Activated CD4-positive, alpha-beta T cell treated with anti-CD3 and anti-CD28 coated beads for 24 hours (primary cell): Measurements from ENCODE around the gene GLDC.
A peak's percentile ranks its signal among the peaks of the same experiment; 100 is the strongest.
"Not testable (repeated sequence)": the region's sequence is repeated elsewhere in the genome, so short reads cannot be mapped to it uniquely, and the experiment has no call there.

ENCODE experiments used
- DNase-seq, 2 donors: peaks; one replicate each; pipeline ENCODE4 v3.0.0-alpha.2; 2020; ENCODE audit warnings: low read depth in 2 of 2

The GLDC gene

DNA sequence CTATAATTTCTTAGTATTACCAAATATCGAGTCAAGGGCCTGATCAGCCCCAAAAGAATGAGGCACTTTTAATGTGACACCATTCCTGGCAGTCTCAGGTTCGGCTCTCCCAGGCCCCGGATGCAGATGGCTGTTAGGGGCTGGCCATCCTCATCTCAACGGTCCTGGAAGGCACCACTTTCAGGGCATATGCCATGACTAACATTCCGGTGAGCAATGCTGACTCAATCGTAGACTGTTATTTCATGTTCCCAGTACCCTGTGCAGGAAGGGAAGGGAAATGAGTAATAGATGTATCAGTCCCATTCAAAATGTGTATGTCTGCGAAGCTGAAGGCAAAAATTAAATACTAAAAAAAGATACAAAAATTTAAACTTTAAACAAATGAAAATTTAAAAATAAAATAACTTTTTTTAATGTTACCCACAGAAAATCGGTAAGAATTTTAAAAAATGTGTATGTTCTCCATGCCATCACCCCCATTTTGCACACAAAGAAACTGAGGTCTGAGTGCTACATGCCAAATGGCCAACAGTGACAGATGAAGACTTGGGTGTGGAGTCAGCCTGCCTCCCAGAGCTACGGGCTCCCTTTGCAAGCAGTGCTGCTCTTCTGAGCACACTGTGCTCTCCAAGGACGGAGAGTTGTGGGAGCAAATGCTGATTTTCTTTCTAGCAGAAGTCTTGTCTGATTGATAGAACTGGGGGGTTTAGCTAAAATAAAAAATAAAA is 79.0 kb downstream of the GLDC start:
- DNase-seq = peak; percentile 7 to 15

DNA sequence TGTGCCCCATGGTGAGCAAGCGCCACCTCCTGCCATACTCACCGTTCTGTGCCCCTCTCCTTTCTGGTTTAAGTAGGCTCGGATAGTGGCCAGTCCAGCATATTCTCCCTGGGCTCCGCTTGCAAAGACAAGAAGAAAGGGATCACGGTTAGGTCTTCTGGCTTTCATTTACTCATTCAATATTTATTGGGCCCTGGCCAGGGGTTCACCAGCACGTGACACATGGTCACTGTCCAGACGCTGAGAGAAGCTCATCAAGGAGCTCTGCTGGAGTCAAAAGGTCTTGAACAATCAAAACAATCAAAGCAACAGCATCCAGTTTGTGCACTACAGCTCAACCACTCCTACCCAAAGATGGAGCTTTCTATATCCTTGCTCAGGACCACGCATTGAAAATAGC is 80.2 kb downstream of the GLDC start:
- DNase-seq = no peak

DNA sequence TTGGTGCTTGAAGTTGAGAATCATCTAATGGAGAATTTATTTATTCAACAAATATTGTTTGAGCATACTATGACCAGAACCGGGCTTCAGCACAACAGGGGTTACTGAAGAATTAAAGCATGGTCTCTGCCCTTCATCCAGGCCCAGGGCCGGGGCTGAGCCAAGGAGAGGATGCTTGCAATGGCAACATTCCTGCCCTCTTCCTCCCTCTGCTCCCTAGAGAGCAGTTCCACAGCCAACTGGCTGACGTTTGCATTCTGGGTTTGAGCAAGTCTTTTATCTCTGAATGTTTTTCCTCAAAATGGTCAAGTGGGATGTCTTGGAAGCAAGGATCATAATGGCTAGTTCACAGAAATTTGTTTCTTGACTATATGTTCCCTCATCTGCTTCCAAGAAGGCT is 80.7 kb downstream of the GLDC start:
- DNase-seq = no peak

GRCh38 chr9:6564360-6564759 is 81.2 kb downstream of the GLDC start:
- no peak for DNase-seq

DNA sequence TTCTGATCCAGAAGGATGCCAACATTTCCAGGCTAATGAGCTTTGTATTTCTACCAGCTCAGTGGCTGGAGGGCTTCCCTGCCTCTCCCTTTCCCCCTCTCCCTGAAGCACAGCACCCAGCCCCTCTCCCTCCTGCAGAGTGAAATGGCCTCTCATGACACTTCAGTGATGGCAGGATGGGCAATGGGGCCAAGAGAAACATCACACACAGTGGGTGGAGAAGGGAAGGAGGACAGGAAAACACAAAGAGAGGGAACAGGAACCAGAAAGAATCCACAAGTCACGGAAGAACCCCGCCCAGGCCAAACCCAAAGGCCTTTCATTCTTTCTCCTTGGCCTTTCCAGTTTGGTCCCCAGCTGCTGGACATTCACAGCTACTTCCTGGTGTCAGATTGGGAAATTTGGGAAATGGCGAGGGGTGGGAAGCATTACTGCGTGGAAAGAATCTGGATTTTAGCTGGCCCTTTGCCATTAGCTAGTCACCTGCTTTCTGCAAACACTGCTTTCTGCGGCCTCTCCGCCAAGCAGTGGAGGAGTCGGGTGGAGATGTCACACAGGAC is 82.6 kb downstream of the GLDC start:
- DNase-seq = no peak

- no peak for DNase-seq
These were observed 83.3 kb downstream of the GLDC start for GRCh38 chr9:6562201-6562600.

DNA sequence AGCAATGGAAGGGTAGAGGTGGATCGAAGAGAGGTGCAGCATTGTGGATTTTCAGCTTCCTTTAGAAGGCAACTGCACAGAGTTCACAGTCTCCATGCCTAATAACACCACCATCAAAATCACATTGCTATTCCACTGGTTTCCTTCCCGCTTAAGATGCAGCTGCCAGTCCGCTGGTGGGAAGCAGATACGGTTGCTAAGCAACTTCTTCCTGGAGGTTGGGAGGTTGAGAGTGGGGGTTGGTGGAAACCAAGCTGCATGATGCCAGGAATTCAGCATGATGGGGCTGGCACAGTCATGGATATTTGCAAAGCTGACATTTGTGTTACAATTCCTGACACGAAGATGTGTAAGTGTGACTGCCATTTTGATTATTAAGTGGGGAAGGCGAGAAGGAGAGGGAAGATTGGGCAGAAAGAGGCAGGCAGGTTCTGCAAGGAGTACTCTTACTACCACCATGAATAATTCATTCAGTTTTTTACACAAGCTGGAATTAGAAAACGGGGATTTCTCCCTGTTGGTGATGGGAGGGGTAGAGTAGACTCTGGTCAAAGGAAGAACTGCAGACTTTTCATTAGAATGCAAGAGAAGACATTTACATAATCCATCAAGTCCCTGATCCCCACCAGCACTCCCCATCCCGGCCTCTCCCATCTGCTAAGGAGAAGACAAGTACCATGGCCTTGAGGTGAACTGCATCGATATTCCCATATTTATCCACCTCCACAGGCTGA is 87.5 kb downstream of the GLDC start:
- DNase-seq = no peak

GRCh38 chr9:6553866-6554265 is 91.7 kb downstream of the GLDC start:
- DNase-seq = no peak

DNA sequence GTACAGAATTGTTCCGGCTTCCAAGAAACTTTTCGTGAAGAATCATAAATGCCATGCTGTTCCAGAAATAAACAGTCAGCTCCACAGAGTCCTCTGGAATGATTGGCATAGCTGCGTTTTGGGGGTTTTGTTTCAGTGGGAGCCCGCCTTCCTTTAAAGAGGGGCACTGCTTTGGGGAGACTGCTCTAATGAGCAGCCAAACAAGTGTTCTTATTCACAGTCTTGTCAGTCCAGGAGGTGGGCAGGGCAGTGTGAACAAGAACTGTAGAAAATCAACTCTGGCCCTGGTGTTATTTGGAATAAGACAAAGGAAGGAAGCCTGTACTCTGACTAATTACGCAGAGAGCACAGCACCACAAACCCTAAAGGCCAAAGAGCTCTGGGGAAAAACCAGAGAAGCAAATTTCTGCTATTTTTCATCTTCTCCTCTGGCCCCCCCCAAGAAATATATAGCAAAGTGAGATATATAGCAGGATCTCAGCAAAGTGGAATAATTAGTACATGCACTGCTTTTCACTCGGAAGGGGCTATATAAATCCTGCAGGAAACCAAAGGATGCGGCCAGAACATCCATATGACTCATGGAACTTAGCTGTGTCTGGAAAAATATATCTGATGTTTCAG is 92.9 kb downstream of the GLDC start:
- no peak for DNase-seq

DNA sequence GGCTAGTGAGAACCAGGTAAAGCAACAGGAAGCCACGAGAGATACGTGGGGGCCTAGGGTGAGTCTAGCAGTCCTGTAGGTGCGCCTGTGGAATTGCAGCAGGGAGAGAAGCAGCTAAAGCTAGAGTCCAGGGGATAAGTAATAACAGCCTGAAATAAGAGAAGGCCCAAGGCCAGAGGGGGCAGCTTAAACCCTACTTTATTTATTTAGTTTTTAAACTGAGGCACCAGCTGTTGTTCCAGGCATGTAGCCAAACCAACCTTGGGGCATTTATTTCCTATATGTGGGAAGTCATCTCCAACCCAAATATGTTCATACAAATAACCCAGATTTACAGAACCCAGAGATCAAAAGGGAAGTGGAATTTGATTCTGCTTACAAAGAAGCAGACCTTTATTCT is 93.5 kb downstream of the GLDC start:
- DNase-seq = no peak

DNA sequence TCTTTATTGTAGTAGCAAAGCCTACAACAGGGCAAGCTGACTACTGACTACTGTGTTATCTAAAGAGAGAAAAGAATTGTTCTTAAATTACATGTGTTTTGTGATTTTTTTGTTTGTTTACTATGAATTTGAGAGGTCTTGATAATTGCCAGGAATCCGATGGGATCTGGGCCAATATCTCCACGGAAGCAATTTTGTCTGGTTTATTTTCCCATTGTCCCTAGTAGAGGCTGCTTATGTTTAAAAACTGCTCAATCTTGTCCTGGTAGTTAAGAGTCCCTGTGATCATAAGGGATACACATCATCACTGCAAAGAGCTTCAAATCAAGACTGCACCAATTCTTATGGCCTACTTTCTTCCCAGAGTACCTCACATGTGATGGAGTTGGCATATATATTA is 94.4 kb downstream of the GLDC start:
- DNase-seq = no peak

GRCh38 chr9:6549106-6549800 is 96.3 kb downstream of the GLDC start:
- DNase-seq = no peak

DNA sequence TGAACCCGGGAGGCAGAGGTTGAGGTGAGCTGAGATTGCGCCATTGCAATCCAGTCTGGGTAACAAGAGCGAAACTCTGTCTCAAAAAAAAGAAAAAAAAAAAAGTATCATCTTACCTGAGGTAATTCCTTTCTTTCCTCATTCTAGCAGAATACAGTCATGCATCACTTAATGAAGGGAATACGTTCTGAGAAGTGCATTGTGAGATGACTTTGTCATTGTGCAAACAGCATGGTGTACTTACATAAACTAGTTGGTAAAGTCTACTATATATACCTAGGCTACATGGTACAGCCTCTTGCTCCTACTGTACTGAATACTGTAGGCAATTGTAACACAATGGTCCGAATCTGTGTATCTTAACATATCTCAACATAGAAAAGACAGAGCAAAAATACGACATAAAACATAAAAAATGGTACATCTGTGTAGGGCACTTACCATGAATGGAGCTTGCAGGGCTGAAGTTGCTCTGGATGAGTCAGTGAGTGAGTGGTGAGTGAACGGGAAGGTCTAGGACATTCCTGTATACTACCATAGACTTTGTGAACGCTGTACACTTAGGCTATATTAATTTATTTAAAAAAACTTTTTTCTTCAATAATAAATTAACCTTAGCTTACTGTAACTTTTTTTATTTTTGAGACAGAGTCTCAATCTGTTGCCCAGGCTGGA is 100.4 kb downstream of the GLDC start:
- DNase-seq = no peak

GRCh38 chr9:6543204-6543603 is 102.3 kb downstream of the GLDC start:
- DNase-seq = no peak

- not testable (repeated sequence) for DNase-seq
These were observed 102.9 kb downstream of the GLDC start for GRCh38 chr9:6542617-6543016.

DNA sequence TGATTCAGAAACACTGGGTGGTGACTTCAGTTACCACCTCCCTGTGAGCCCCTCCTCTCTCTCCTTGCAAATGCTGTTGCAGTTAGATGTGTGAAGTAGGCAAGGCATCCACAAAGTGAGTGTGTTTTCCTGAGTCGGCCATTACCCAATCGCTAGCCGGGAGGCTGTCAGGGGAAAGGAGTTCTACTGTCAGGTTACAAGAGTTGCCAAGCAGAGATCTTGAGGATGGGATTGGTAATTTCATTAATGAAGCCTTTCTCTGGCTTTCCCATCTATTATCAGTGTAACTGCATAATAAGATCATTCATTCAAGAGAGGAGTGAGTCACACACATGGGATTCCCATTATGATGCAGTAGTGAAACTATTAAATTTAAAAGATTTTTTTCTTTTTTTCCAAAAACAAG is 106.9 kb downstream of the GLDC start:
- no peak for DNase-seq

DNA sequence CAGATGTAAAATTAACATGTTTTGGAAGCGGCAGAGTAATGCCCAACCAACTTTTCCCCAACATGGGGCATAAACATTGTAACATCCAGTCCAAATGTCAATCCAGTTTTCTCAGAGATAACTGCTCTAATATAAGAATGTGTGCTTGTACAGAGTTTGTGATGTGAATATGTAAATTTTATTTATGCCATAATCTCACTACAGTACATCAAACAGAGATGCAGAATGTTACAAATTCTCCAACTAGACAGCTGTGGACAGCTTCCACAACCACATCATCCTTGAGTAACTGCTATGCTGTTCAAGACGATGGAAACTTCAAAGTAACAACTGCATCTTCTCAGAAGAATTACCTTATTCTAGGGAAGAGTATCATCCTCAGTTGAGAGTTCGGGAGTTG is 109.9 kb downstream of the GLDC start:
- DNase-seq = no peak

DNA sequence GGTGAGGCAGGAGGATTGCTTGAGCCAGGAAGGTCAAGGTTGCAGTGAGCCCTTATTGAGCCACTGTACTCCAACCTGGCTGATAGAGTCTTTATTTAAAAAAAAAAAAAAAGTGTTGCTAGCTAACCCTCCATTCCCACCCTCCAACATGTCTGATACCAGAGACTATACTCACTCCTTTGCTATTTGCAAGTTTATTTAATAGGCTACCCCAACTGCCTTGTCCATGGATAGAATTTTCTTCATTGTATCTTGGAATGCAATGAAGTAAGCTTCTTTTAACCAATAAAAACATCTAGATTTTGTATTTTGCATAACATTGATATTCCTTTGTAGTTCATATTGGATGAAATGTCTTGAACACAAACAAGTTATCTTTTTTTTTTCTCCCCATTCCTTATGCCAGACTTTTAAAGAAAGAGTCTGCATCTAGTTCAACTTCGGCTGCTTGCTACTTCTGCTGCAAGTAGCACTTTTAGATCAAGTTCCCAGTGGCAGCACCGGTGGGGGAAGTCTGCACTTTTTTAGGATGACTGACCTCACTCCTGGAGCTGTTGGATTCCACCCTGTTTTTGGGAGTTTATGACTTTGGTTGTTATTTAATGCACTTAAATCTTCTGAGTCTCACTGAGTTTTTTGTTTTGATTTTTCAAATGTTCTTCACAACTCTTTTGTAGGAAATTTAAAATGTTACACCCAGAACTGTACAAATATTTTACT is 120.0 kb downstream of the GLDC start:
- DNase-seq = no peak

DNA sequence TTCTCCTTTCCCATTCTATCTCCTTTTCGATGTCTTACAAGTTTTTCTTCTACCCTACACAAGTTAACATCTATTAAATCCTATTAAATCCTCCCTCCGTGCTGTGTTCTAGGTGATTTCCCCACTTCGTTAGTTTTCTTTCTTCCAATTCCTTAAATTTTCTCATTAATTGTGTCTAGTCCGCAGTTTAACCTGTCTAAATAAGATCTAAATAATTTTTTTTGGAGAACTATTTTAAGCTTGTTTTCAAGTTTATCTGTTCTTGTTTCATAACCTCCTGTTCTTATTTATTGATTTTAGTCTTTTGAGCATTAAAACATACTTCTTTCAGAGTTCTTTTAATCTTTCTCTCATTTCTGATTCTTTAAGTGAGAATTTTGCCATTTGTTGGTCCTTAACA is 123.3 kb downstream of the GLDC start:
- DNase-seq = no peak

GRCh38 chr9:6512085-6512657 is 133.4 kb downstream of the GLDC start:
- no peak for DNase-seq

- no peak for DNase-seq
These were observed 139.0 kb downstream of the GLDC start for GRCh38 chr9:6506571-6506970.
